NCI-H128 (cell line): Measurements from ENCODE around the gene CDK15.
A peak's percentile ranks its signal among the peaks of the same experiment; 100 is the strongest.
"Not testable (repeated sequence)": the region's sequence is repeated elsewhere in the genome, so short reads cannot be mapped to it uniquely, and the experiment has no call there.

ENCODE experiments used
- DNase-seq: peaks from one replicate; lab custom pipeline; 2025; ENCODE audit not compliant: unreplicated experiment; lab: John Stamatoyannopoulos, UW

The CDK15 gene

DNA sequence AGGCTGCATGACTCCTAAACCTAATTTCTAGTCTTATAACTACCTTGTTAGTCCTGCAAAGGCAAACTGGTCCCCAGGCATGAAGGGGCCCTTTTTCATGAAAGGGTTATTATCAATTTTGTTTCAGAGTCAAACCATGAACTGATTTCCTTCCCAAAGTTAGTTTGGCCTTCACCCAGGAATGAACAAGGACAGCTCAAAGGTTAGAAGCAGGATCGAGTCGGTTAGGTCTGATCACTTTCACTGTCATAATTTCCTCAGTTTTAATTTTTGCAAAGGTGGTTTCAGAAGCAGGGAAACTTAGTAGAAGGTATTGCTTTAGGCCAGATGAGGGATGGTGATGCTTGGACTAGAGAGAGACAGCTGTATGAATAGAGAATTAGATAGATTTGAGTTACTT is 16.9 kb upstream of the CDK15 start:
- no peak for DNase-seq

DNA sequence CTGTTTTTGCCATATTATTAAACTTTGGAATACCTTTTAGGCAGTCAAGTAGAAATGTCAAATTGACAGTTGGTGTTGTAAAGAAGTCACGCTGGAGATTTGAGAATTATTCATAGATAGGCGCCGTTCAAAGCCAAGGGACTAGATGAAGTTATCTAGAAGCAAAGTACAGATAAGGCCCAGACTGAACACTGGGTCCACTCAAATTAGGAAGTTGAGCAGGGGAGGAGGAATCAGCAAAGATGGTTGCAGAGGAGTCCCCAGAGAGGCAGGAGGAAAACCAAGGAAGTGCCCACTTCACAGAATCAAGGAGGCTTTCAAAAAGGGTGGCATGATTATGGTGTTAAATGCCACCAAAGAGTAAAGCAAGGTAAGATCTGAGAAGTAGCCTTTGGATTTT is 16.0 kb upstream of the CDK15 start:
- no peak for DNase-seq

DNA sequence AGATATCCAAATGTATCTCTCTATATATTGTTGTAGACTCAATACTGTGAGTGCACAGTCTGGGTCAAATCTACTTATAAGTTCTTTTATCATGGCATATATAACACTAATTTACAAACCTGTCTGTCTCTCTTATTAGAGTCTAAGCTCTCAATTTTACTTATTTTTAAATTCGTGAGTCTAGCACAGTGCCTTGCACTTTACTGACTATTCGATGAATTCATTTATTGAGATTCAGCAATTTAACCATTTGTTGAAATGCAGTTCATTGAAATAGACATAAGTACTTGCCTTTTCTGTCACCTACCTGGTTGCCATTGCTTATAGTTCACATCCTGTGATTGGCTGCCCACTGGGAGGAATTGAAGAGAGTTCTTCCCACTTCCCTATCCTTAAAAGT is 15.3 kb upstream of the CDK15 start:
- no peak for DNase-seq

DNA sequence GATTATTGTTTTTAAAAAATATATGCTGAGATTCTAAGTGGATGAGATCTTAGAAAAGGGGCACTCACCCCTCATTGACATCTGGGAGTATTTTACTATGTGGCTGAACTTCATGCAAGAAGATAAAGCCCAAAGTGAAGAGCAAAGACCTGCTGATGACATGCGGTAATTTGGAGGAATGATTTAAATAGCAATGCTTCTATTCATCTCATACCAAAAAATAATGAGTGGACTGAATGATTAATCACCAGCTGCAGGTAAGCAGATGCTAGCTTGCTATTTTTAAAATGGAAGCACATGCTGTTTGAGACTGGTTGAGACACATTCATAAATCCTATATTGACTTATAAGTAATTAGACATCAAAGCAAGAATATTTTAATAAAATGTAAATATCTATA is 12.7 kb upstream of the CDK15 start:
- DNase-seq: no peak

DNA sequence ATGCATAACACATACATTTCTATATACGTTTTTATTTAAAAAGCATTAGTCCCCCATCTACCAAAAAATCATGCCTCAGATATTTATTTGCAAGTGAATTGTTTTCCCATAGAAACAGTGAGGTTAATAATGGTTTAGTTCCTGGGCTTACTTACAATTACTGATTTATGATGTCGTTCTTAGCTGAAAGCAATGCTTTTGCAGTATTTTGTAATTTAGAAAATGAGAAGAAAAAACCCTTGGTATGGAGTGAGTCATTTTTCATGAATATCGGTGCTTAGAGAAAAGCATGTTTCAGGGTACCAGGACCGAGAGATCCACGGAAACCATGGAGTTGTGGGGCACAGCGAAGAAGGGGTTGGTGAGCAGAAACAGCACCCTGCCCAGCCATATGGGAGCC is 12.0 kb upstream of the CDK15 start:
- no peak for DNase-seq

DNA sequence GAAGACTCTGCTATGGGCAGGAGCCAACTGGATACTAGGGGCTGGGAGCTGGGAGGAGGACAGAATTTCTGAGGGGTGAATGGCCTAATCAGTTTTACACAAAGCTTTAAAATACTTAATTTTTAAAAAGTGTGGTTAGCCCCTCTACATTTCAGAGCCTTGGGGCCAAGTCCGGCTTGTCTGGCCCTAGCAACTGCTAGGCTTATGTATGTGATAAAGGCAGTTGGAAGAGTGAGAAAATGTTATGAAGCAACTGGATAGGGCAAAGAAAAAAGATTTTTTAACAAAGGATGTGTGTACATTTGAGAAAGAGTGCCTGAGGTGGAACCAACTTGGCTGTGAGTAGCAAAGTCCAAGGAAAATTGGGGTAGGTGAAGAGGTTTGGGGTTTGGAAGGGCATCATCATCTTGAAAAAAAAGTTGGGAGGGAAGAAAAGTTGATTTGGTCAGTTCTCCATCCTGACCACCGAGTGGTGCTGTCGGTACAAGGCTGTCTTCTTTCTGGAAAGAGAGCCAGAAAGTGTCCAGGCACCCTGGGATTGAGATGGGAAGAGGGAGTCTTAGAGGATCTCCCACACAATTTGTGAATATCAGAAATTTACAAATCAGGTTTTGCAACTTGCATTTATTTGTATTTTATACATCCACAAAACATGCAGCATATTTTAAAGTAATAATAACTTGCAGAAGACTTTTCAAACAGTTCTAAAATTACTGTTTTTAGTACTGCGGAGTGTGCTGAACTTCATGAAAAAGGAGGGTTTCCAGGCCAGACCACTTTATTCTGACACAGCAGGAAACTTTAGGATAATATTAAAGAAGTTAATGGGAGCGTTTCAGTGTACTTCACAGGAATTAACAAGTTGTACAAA is 10.5 kb upstream of the CDK15 start:
- DNase-seq: no peak

DNA sequence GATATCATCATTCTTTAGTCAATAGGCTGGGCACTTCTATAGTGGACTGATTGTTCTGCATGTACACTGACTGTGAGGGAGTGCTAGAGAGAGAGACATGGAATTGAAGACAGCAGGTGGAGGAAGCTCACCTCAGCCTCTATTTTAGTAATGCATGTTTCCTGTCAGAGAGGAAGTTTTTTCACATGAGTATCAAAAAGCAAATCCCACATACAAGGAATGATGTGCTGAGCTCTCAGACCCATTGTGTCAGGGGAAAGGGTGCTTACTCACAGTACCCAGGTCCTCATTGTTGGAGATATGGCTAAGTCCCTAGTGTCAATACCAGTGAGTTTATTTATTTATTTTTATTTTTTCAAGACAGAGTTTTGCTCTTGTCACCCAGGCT is 9.9 kb upstream of the CDK15 start:
- DNase-seq: no peak

DNA sequence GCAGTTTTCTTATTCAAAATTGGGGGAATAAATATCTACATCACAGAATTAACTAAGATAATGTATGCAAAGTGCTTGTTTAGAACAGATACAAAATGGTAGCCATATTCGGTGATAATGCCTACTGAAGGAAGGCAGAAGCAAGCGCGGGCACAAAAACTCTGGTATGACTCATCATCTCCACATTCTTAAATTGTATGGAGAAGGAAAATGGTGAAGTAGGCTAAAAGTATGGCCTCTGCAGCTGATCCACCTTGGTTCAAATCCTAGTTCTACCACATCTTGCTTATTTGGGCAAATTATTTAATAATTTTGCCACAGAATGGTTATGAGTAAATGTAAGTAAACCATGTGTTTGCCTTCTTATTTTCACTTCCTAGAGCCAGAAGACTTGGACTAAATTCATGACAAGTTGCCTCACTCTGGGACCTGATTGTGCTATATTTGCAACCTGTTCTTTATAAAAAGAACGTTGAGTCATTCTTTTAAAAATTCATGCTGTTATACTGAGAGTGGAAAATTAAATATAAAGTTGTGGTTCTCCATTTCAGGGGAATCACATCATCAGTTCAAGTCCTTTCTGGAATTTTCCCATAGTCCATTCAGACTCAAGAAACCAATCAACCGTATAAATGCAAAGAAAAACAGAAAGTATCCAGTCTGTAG is 9.0 kb upstream of the CDK15 start:
- no peak for DNase-seq

DNA sequence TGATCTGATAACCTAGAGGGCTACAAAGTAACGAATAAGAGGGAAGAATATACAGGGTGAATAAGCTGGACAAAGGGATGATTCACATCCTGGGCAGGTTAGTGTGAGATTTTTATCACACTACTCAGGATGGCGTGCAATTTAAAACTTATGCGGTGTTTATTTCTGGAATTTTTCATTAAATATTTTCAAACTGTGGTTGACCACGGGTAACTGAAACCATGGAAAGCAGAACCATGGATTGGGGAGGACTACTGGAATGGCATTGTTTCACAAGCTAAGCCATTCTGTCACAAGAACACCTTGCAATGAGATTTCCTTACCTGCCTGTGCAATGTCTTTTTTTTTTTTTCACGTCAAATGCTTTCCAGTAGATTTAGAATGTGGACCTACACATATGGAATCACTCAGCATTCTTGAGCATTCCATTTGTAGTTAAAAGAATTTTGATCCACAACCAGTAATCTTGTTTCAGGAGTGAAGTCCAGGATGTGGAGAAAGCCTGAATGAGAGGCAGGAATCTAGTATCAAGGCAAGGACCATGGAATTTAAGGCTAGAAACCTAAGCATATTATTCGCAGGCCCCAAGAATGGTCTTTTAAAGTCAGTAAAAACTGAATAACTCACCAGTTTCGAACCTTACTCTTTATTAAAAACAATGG is 8.0 kb upstream of the CDK15 start:
- no peak for DNase-seq

DNA sequence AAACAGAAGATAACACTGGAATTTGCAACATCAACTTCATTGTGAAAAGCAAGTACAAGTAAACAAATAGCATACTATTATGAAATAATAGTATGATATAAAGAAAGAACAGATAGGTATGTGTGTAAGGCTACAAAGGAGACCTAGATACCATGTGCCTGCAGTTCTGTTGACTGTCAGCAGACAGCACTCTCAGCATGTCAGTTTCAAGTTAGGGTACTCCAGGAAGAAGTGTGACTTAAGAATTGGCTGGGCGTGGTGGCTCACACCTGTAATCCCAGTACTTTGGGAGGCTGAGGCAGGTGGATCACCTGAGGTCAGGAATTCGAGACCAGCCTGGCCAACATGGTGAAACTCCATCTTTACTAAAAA is 7.4 kb upstream of the CDK15 start:
- not testable (repeated sequence) for DNase-seq

DNA sequence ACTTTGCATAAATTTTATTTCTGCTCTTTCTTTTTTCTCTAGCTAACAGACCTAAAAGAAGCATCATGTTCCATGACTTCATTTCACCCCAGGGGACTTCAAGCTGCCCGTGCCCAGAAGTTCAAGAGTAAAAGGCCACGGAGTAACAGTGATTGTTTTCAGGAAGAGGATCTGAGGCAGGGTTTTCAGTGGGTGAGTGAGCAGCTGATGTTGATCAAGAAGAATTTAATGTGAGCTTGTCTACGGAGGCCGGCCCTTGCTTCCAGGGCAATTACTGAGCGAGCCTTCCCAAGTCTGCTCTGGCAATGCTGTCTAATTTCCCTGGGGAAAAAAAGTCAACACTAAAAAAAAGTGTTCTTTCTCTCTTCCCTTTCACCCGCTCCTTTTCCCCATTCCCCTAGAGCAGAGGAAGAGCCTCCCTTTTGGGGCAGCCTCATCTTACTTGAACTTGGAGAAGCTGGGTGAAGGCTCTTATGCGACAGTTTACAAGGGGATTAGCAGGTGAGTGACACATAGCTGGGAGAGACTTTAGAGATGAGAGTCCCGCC is 1.2 kb downstream of the CDK15 start:
- DNase-seq: no peak

DNA sequence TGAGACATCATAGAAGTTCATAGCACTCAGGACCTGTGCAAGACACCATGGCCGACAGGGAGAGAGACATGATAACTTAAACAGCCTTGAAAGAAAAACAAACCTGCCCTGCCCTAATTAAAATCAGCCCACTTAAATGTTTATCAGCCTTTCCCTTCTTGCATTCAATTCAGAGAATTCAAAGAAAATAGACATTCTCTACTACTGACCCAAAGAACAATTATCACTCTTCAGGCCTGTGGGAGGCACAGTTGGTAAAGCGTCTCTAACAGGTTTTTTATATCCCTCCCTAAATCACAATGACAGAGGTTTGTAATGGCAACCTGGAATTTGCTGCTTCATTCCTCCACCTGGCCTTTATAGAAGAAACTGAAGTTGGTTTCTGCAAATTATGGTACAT is 1.7 kb downstream of the CDK15 start:
- no peak for DNase-seq

DNA sequence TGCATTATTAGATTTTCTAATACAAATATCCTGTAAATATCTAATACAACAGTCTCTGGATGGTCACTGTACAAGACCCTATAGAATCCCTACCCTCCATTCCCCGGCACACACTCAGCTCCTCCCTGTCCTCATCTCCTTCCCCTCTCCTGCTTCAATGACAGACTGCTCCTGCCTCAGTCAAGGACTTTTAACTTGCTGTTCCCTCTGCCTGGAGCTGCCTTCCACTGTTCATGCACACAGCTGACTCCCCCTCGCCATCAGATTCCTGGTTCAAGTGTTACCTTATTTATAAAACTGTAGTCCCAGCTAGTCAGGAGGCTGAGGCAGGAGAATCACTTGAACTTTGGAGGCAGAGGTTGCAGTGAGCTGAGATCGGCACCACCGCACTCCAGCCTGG is 3.3 kb downstream of the CDK15 start:
- no peak for DNase-seq

DNA sequence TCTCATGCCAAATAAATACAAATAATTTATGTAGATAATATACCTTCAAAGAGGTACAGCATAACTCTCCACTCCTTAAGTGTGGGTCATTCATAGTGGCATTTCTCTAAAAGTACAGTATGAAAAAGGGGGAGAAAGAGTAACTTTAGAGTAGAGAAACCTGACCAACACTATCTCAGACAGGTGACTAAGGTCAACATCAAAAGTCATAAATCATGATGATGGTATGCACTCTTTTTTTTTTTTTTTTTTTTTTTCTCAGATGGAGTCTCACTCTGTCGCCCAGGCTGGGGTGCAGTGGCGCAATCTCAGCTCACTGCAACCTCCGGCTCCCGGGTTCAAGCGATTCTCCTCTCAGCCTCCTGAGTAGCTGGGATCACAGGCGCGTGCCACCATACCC is 4.3 kb downstream of the CDK15 start:
- not testable (repeated sequence) for DNase-seq

DNA sequence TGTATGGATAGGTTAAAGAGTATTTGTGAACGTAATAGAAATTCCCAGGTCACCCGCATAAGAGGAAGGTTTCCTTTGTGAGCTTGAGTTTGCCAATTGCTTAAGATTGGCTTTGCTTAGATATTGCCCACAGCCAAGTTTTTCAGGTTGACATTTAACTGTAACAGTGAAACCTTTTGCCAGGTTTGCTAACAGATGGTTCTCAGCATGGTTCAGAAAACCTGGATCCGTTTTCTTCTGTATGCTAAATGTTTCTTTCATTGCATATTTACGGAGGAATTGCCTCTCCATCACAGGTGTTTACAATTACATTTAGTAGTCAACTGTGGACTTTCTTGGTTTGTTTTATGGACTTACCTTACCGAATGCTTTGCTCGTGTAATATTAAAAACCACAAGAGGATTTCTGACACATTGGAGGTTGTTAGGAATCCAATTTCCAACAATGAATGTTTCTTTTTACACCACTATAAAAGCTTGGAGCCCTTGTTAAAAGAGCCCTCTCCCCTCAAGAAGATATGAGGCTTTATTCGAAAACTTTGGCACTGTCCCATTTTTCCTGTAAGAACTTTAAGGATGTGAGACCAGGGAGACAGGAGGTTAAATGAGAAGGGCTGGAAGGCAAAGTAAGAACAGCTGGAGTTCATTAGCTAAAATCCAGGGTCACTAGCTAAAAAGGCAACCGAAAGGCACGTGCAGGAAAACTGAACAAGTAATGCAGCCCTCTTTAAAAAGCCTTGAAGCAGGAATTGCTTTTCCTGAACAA is 7.8 kb downstream of the CDK15 start:
- DNase-seq: peak; percentile 14

DNA sequence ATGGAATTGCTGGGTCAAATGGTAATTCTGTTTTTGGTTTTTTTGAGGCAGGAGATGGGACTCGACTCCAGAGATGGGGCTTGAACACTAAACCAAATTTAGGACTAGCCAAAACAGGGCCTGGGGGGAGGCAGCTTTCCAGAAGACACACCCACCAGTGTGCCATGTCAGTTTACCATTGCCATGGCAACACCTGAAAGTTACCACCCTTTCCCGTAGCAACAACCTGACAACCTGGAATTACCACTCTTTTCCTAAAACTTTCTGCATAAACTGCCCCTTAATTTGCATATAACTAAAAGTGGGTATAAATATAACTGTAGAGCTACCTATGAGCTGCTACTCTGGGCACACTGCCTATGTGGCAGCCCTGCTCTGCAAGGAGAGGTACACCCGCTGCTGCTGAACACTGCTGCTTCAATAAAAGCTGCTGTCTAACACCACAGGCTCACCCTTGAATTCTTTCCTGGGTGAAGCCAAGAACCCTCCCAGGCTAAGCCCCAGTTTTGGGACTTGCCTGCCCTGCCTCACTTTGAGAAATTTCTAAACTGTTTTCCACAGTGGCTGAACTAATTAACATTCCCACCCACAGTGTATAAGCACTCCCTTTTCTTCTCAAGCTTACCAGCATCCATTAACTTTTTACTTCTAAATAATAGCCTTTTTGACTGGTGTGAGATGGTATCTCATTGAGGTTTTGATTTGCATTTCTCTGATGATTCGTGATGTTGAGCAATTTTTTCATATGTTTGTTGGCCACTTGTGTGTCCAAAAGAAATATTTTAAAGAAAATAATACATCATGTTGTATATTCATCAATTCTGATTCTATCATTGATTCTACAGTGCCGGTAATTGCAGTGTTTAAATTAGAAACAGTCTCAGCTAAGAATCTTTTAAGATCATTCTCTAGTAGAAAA is 10.6 kb downstream of the CDK15 start:
- DNase-seq: no peak

DNA sequence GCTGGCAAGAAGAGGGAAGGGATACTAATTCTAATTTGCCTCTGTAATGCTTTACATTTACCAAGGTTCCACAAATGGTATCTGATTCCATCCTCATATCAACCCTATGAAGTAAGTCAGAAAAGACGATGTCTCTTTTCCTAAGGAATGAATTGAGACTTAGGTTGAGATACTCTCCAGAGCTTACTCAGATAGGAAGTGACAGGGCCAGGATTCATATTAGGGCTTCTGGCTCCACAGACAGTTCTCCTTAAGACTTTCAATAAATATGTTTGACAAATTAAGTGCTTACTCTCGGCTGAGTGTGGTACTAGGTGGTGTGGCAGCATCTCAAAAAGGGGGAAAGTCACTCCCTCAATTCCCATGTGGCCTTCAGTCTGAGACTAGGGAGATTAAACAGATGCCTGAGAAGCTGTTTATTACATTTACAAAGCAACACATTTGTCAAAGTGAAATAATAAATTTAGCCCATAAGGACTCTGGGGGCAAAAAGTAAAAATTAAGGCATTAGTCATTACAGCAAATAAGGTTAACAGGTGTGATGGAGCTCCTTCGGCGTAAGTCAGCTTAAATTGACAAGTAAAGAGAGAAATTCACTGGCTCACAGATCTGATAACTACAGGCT is 14.2 kb downstream of the CDK15 start:
- DNase-seq: no peak

DNA sequence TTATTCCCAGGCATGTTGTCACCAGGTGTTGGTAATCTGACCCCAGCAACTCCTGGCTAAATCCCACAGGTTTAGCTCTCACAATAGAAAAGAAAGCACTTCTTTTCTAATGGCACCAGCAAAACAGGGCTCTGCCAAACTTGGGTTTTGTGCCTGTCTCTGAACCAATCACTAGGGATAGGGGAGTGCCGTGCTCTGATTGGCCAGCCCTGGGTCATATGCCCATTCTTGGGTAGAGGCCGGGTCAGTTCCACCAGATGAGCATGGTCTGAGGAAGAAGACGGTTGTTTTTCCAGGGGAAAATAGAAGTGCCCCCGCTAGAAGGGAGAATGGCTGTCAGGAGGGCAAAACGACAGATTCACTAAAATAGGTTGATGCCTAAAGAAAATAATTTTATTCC is 14.7 kb downstream of the CDK15 start:
- DNase-seq: no peak

DNA sequence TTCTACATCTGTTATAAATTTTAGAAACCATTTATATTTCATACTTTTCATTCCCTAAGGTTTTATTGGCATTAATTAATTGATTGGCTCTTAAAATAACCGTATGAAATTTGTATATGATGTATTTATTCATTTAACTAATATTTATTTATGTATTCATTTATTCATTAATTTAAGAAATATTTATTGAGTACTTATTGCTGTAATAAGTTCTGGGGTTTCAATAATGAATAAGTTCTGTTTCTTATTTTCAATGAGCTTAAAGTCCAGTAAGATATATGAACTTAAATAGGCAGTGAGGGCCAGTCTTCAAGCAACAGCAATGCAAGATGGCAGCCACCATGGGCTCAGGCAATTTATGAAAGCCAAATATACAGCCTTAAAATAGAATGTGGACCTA is 17.9 kb downstream of the CDK15 start:
- no peak for DNase-seq

DNA sequence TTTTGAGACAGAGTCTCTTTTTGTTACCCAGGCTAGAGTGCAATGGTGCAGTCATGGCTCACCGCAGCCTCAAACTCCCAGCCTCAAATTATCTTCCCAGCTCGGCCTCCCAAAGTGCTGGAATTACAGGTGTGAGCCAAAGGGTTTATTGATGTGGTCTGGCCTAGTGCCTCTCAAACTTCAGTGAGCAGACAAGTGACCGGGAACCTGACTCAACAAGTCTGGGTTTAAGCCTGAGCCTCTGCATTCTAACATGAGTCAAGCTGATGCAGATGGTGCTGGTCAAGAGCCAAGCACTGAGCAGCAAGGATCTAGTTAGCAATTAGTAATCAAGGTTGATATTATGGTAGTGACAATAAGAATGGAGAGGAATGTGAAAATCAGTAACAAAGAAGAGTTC is 21.3 kb downstream of the CDK15 start:
- no peak for DNase-seq
